ENCODE results near the gene CDS2.
A peak's percentile ranks its signal among the peaks of the same experiment; 100 is the strongest.

CDS2 gene

DNA sequence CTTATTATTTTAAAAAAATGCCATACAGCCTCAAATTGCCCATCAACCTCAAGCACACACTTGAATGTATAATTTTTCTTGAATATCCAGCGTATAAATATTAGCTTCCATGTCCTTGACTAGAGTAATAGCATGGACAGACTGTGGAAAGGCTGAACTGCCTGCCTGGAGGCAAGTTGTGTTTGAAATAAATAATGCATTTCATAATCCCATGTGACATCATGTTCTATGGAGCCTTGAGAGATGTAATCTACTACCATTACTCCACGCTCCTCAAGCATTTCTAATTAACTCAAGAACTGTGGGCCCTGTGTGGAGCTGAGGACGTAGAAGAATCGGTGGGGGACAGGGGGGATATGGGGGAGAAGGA lies 94.2 kb downstream of the CDS2 start:
- no peak overlapping the region for H3K4me3 ChIP-seq (ENCODE audit: low read depth, low read length)
- POLR2A ChIA-PET, result no interaction called here
- TF ChIP-seq, protein P1, sequence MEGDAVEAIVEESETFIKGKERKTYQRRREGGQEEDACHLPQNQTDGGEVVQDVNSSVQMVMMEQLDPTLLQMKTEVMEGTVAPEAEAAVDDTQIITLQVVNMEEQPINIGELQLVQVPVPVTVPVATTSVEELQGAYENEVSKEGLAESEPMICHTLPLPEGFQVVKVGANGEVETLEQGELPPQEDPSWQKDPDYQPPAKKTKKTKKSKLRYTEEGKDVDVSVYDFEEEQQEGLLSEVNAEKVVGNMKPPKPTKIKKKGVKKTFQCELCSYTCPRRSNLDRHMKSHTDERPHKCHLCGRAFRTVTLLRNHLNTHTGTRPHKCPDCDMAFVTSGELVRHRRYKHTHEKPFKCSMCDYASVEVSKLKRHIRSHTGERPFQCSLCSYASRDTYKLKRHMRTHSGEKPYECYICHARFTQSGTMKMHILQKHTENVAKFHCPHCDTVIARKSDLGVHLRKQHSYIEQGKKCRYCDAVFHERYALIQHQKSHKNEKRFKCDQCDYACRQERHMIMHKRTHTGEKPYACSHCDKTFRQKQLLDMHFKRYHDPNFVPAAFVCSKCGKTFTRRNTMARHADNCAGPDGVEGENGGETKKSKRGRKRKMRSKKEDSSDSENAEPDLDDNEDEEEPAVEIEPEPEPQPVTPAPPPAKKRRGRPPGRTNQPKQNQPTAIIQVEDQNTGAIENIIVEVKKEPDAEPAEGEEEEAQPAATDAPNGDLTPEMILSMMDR (IDR thresholded peaks at IDR 0.05; ENCODE audit: insufficient read depth, low read length, missing control alignments), result no peak
- CTCF ChIA-PET, result interaction anchor here (0.9 to 17.1 kb wide), 6 partner anchors 12 to 227 kb away, joined by 3 to 407 read pairs (median 5); partner anchors contain the start of gene CDS2
- no peak for DNase-seq (ENCODE audit: low read depth, low spot score)

DNA sequence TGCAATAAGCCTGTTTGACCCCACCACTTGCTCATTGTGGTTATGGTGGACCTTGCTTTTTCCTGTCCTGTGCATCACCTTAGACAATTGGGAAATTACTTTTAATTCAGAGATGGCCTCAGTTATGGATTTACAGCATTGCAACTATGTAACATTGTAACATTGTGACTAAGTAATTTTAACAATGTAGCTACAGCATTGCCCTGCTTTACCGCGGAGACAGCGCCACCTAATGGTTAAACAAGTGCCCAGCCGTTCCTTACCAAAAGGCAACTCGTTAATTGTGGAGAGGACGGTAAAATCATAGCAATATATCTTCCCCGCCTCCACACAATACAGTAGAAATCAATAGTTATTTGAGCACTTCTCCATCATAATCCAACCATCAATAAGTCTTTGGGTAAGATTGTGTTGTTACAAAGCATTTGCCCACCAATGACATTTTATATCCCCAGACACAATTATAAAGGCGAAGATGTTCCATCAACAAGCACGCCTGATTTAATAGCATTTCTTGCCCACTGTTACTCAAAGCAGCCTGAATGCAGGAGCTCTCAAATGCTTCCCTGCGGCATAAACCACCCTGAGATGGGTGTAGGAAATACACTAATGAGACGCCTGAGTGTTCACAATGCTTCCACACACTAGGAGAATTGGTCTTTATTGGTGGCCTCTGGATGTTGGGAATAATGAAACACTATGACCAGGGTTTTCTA lies 96.3 kb downstream of the CDS2 start:
- H3K4me3 ChIP-seq (ENCODE audit: low read depth, low read length), result no peak overlapping the region
- CTCF ChIA-PET, result interaction anchor here (0.6 to 17.1 kb wide), 25 partner anchors 8 to 461 kb away, joined by 3 to 407 read pairs (median 4); partner anchors contain the start of gene CDS2
- POLR2A ChIA-PET, result no interaction called here
- TF ChIP-seq, protein P1 (IDR thresholded peaks at IDR 0.05; ENCODE audit: insufficient read depth, low read length, missing control alignments), result peak; percentile 88
- peak; percentile 4 for DNase-seq (ENCODE audit: low read depth, low spot score)

DNA sequence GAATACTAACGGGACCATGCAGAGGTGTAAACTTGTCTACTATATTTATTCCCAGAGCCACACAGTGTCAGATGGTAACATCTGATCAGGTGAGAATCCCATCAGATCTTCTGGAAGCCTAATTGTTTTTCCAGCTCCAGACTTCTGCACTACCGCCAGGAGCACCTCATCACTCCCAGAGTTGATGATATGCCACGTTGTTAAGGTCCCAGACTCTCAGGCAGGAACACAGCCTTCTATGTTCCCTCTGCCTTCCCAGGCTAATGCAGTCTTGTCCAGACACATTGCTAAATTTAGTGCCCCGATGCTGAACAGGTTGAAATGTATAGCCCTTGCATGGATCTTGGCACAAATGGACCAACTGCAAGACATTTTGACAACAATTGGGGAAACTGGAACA lies 103.7 kb downstream of the CDS2 start:
- DNase-seq (ENCODE audit: low read depth, low spot score), result no peak
- TF ChIP-seq, protein P1 (IDR thresholded peaks at IDR 0.05; ENCODE audit: insufficient read depth, low read length, missing control alignments), result no peak
- ChIA-PET CTCF (interaction anchor here (0.9 to 1.9 kb wide), 3 partner anchors 8 to 104 kb away, joined by 3 to 11 read pairs (median 4); partner anchors contain the start of gene CDS2), POLR2A (no interaction called here)
- H3K4me3 ChIP-seq (ENCODE audit: low read depth, low read length), result no peak overlapping the region

DNA sequence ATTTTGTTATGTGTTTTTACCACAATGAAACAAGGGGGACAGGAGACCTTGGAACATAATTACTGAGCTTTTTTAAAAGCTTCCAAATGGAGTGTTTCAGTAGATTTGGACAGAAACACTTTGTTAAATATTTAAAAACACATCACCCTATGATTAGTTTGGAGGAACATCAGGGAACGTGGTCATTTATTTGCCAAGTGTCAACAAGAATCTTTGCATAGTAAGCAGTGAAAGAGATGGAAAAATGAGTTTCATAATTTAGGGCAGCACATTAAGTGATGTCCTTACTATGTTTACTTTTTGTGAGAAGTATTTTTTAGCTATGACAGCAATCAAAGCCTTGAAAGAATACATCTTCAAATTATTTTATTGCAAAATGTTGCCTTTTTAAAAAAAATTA lies 107.3 kb downstream of the CDS2 start:
- DNase-seq (ENCODE audit: low read depth, low spot score), result no peak
- TF ChIP-seq, protein P1 (IDR thresholded peaks at IDR 0.05; ENCODE audit: insufficient read depth, low read length, missing control alignments), result no peak
- no peak overlapping the region for H3K4me3 ChIP-seq (ENCODE audit: low read depth, low read length)
- ChIA-PET CTCF (interaction anchor here (0.8 to 1.7 kb wide), 3 partner anchors 9 to 13 kb away, joined by 3 to 9 read pairs (median 5); no protein-coding TSS in a partner anchor), POLR2A (no interaction called here)

DNA sequence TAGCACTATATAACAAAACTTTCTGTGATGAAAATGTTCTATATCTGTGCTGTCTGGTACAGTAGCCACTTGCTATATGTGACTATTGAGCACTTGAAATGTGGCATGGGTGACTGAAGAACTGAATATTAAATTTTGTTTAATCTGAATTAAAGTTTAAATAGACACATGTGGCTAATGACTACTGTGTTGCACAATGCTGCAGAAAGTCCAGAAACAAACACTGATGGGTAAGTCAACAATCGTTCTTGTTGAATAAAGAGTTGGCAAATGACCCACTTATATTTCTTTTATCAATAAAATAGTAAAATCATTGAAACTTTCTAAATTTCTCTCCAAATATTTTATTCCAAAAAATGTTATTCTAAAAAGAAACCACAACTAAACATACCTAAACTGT lies 108.2 kb downstream of the CDS2 start:
- CTCF ChIA-PET, result interaction anchor here (1.4 to 1.7 kb wide), 2 partner anchors 10 to 12 kb away, joined by 5 to 9 read pairs; no protein-coding TSS in a partner anchor
- TF ChIP-seq, protein P1 (IDR thresholded peaks at IDR 0.05; ENCODE audit: insufficient read depth, low read length, missing control alignments), result no peak

More for the DNA sequence above, 108.2 kb downstream of the CDS2 start:
- no peak overlapping the region for H3K4me3 ChIP-seq (ENCODE audit: low read depth, low read length)
- no peak for DNase-seq (ENCODE audit: low read depth, low spot score)
- POLR2A ChIA-PET, result no interaction called here
